ENCODE measurements around the gene NACC2. TPM values are rescaled to one million over a fixed set of nuclear protein-coding genes. Genes with fewer than 3 reads are reported as not detected.

NACC2 gene
- total and polyA plus RNA-seq, 2 donors (not counting 1 experiment from before 2014, with no cell fraction given) = 12.3 to 18.2 TPM

DNA sequence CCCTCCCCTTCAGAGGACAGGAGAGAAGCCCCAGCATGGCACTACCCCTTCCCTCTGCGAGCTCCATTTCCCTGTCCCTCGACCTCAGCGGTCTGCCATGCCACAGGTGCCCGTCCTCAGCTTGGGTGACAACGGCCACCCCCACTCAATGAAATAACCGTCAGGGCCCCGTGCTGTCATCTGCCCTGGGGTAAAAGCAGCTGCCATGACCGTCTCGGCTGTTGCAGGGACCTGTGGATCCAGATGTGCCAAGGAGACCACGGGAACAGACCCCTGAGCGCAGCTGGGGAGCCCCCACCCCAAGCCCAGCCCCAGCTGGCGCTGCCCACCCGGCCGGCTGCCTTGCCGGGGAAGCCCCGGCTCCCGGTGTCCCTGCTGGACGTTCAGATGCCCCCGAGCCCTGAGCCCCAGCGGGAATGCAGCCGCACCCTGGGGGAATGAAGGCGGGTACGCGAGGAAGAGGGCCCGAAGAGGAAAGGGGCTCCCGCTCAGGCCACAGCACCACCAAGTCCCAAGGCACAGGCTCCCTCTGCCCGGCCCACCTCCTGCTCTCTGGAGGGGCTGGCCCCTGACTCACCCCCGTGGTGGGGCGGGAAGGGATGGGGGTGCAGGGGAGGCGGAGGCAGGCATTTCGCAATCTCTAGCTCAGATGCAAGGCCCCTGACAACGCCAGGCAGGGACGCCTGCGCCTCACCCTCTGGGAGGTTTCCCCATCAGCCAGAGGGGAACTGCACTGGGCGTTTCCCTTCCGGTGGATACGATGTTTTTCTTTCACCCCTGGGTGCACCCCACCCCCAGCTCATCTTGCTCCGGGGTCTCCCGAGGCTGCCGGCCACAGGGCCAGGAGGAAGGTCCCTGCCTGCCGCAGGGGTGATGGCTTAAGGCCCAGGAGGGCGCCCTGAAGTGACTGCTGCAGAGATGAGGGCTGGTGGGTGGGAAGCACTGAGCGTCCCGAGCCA, 49.2 kb downstream of the NACC2 start:
- Histone ChIP-seq H2AFZ (ENCODE audit: low read length) (no peak overlapping the region), H3K79me2 (ENCODE audit: control insufficient read depth, insufficient read depth, low read length) (peaks cover 7% of the 10 kb centered on the region), H4K20me1 (ENCODE audit: control insufficient read depth, extremely low read depth, insufficient read depth, low read length) (no peaks in the 10 kb centered on the region), H3K9ac (ENCODE audit: insufficient read depth, low read length) (no peak overlapping the region), H3K36me3 (ENCODE audit: control insufficient read depth, insufficient read depth, low read length) (peaks cover 18% of the 10 kb centered on the region), H3K4me1 (ENCODE audit: control insufficient read depth, extremely low read depth, insufficient read depth, low read length) (no peaks in the 10 kb centered on the region), H3K9me3 (ENCODE audit: control insufficient read depth, insufficient read depth, low read depth, low read length) (no peaks in the 10 kb centered on the region), H3K27me3 (ENCODE audit: control insufficient read depth, insufficient read depth, low read length) (no peaks in the 10 kb centered on the region), H3K27ac (ENCODE audit: insufficient read depth, low read length) (no peak overlapping the region), H3K4me3 (replicated peaks in 1 of 4; ENCODE audit: control extremely low read depth in 1 of 4, insufficient read depth in 1 of 4, low read depth in 3 of 4, low read length in 4 of 4) (no peak overlapping the region), H3K4me2 (ENCODE audit: extremely low read depth, insufficient read depth, low read length) (no peak overlapping the region)
- no peak for TF ChIP-seq EZH2 (IDR thresholded peaks at IDR 0.05; ENCODE audit: low read length, missing control alignments)
- TF ChIP-seq, protein P1, sequence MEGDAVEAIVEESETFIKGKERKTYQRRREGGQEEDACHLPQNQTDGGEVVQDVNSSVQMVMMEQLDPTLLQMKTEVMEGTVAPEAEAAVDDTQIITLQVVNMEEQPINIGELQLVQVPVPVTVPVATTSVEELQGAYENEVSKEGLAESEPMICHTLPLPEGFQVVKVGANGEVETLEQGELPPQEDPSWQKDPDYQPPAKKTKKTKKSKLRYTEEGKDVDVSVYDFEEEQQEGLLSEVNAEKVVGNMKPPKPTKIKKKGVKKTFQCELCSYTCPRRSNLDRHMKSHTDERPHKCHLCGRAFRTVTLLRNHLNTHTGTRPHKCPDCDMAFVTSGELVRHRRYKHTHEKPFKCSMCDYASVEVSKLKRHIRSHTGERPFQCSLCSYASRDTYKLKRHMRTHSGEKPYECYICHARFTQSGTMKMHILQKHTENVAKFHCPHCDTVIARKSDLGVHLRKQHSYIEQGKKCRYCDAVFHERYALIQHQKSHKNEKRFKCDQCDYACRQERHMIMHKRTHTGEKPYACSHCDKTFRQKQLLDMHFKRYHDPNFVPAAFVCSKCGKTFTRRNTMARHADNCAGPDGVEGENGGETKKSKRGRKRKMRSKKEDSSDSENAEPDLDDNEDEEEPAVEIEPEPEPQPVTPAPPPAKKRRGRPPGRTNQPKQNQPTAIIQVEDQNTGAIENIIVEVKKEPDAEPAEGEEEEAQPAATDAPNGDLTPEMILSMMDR (conservative IDR thresholded peaks at IDR 0.05 in 1 of 2, IDR thresholded peaks at IDR 0.05 in 1 of 2; ENCODE audit: low read depth in 1 of 2, low read length in 2 of 2) = no peak
- DNase-seq (ENCODE audit: low read depth in 2 of 2) = peak; percentile 30 to 73

DNA sequence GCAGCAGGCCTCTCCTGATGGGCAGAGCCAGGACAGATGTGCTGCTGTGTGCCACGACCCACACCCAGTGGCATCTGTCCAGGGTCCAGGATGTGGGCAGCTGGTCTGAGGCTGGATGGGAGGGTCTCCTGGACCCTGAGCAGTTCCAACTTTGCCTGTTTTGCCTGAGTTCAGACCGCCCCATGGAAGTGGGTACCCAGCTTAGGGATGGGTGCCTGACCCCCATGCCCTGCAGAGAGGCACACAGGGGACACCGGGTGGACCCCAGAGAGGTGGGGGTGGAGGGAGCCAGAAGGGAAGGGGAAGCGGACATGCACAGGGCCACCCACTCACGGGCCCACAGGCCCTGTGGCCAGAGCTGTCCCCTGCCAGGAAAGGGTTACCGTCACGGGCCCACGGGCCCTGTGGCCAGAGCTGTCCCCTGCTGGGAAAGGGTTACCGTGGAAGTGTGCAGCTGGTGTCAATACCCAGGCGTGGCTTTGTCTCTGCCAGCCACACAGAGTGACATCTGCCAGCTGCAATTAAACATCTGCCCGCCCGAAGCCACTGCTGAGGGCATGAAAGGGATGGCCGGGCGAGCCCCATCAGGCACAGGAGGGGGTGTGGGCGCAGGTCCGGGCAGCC, 50.0 kb downstream of the NACC2 start:
- H3K4me3 ChIP-seq (replicated peaks in 1 of 4; ENCODE audit: control extremely low read depth in 1 of 4, insufficient read depth in 1 of 4, low read depth in 3 of 4, low read length in 4 of 4) = no peak overlapping the region
- no peak for DNase-seq (ENCODE audit: low read depth in 2 of 2)
- peaks cover 17% of the 10 kb centered on the region for H3K36me3 ChIP-seq (ENCODE audit: control insufficient read depth, insufficient read depth, low read length)
- H4K20me1 ChIP-seq (ENCODE audit: control insufficient read depth, extremely low read depth, insufficient read depth, low read length) = no peaks in the 10 kb centered on the region
- no peaks in the 10 kb centered on the region for H3K27me3 ChIP-seq (ENCODE audit: control insufficient read depth, insufficient read depth, low read length)
- no peak overlapping the region for H3K4me2 ChIP-seq (ENCODE audit: extremely low read depth, insufficient read depth, low read length)
- no peak for TF ChIP-seq EZH2 (IDR thresholded peaks at IDR 0.05; ENCODE audit: low read length, missing control alignments)
- TF ChIP-seq, protein P1 (conservative IDR thresholded peaks at IDR 0.05 in 1 of 2, IDR thresholded peaks at IDR 0.05 in 1 of 2; ENCODE audit: low read depth in 1 of 2, low read length in 2 of 2) = no peak
- no peak overlapping the region for H3K9ac ChIP-seq (ENCODE audit: insufficient read depth, low read length)
- no peaks in the 10 kb centered on the region for H3K4me1 ChIP-seq (ENCODE audit: control insufficient read depth, extremely low read depth, insufficient read depth, low read length)
- peaks cover 7% of the 10 kb centered on the region for H3K79me2 ChIP-seq (ENCODE audit: control insufficient read depth, insufficient read depth, low read length)
- H2AFZ ChIP-seq (ENCODE audit: low read length) = no peak overlapping the region
- no peak overlapping the region for H3K27ac ChIP-seq (ENCODE audit: insufficient read depth, low read length)
- no peaks in the 10 kb centered on the region for H3K9me3 ChIP-seq (ENCODE audit: control insufficient read depth, insufficient read depth, low read depth, low read length)

DNA sequence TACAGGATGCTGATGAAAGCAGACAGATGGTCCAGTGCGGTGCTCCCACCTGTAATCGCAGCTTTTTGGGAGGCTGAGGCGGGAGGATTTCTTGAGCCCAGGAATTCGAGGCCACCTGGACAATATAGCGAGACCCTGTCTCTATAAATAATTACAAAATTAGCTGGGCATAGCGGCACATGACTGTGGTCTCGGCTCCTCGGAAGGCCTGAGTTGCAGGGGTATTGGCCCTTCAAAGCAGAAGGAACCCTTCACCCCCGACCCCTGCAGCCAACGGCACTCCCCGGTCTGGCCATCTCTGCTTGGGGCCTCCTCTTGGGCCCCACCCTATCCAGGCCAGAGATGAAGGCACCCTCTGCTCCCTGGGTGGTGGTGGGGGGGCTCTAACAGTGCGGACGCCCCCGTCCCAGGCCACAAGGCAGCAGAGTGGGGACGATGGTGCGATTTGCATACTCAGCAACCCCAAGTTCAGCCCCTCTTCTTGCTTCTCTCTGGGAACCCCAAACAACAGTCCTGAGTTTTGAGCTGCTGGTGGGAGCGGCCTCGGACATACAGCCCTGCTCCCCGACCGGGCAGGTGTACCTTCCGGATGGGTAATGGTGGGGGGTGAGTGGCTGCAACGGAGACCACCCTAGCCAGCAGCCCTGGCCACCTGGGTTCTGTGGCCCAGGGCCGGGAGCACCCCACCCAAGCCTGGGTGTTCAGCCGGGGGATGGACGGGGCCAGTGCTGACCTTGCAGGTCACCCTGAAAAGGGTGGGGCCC, 50.7 kb downstream of the NACC2 start:
- DNase-seq (ENCODE audit: low read depth in 2 of 2) = no peak
- no peaks in the 10 kb centered on the region for H4K20me1 ChIP-seq (ENCODE audit: control insufficient read depth, extremely low read depth, insufficient read depth, low read length)
- H3K79me2 ChIP-seq (ENCODE audit: control insufficient read depth, insufficient read depth, low read length) = peaks cover 9% of the 10 kb centered on the region
- TF ChIP-seq, protein P1 (conservative IDR thresholded peaks at IDR 0.05 in 1 of 2, IDR thresholded peaks at IDR 0.05 in 1 of 2; ENCODE audit: low read depth in 1 of 2, low read length in 2 of 2) = no peak
- no peak for TF ChIP-seq EZH2 (IDR thresholded peaks at IDR 0.05; ENCODE audit: low read length, missing control alignments)
- H3K4me1 ChIP-seq (ENCODE audit: control insufficient read depth, extremely low read depth, insufficient read depth, low read length) = no peaks in the 10 kb centered on the region
- H2AFZ ChIP-seq (ENCODE audit: low read length) = no peak overlapping the region
- H3K9me3 ChIP-seq (ENCODE audit: control insufficient read depth, insufficient read depth, low read depth, low read length) = no peaks in the 10 kb centered on the region
- peaks cover 12% of the 10 kb centered on the region for H3K36me3 ChIP-seq (ENCODE audit: control insufficient read depth, insufficient read depth, low read length)
- no peaks in the 10 kb centered on the region for H3K27me3 ChIP-seq (ENCODE audit: control insufficient read depth, insufficient read depth, low read length)
- H3K4me3 ChIP-seq (replicated peaks in 1 of 4; ENCODE audit: control extremely low read depth in 1 of 4, insufficient read depth in 1 of 4, low read depth in 3 of 4, low read length in 4 of 4) = no peak overlapping the region
- no peak overlapping the region for H3K27ac ChIP-seq (ENCODE audit: insufficient read depth, low read length)
- no peak overlapping the region for H3K4me2 ChIP-seq (ENCODE audit: extremely low read depth, insufficient read depth, low read length)
- H3K9ac ChIP-seq (ENCODE audit: insufficient read depth, low read length) = no peak overlapping the region

Data from fibroblast of lung (primary cell).